KMS-11 (cell line): ENCODE data around the gene COMMD1.

ENCODE experiments used
- H2AFZ ChIP-seq: fragments of 200-600 bp; sonication (generic); 2 replicates; pipeline ENCODE4 v1.6.1; 2016; ENCODE audit warnings: antibody characterized with exemption, mixed run types, low read depth
- H3K27ac ChIP-seq: fragments of 200-600 bp; sonication (generic); 2 replicates; pipeline ENCODE4 v1.6.1; 2016; ENCODE audit warnings: mild to moderate bottlenecking, mixed run types
- H3K27me3 ChIP-seq: fragments of 200-600 bp; sonication (generic); 2 replicates; pipeline ENCODE4 v1.6.1; 2017; ENCODE audit warnings: mild to moderate bottlenecking, low read depth, mixed run types, moderate library complexity; ENCODE audit not compliant: insufficient read depth
- H3K36me3 ChIP-seq: fragments of 200-600 bp; sonication (generic); 2 replicates; pipeline ENCODE4 v1.6.1; 2017; ENCODE audit warnings: mild to moderate bottlenecking, mixed run types; ENCODE audit not compliant: insufficient read depth
- H3K4me1 ChIP-seq: fragments of 200-600 bp; sonication (generic); 2 replicates; pipeline ENCODE4 v1.6.1; 2016; ENCODE audit warnings: mild to moderate bottlenecking, low read depth, mixed run types; ENCODE audit not compliant: poor library complexity, severe bottlenecking
- H3K4me2 ChIP-seq: fragments of 200-600 bp; sonication (generic); 2 replicates; pipeline ENCODE4 v1.7.0; 2016; ENCODE audit warnings: mild to moderate bottlenecking, mixed run types
- H3K4me3 ChIP-seq: fragments of 200-600 bp; sonication (generic); IDR thresholded peaks from 2 replicates; pipeline ENCODE4 v1.6.1; 2017; ENCODE audit warnings: low read depth, low read length, mixed read lengths; ENCODE audit not compliant: insufficient read depth
- H3K79me2 ChIP-seq: fragments of 200-600 bp; sonication (generic); 2 replicates; pipeline ENCODE4 v1.6.1; 2016; ENCODE audit warnings: low read depth, mixed run types; ENCODE audit not compliant: insufficient read depth
- H3K9ac ChIP-seq: fragments of 200-600 bp; sonication (generic); 2 replicates; pipeline ENCODE4 v1.6.1; 2016; ENCODE audit warnings: mild to moderate bottlenecking, mixed run types
- H4K20me1 ChIP-seq: fragments of 200-600 bp; sonication (generic); 2 replicates; pipeline ENCODE4 v1.6.1; 2016; ENCODE audit warnings: mild to moderate bottlenecking, mixed run types; ENCODE audit not compliant: insufficient read depth
- CTCF ChIP-seq: fragments of 200-600 bp; sonication (generic); conservative IDR thresholded peaks from 2 replicates; pipeline ENCODE4 v1.6.1; 2017; ENCODE audit warnings: low read depth, mild to moderate bottlenecking, antibody characterized with exemption, low read length, moderate library complexity, mixed read lengths

Gene COMMD1

DNA sequence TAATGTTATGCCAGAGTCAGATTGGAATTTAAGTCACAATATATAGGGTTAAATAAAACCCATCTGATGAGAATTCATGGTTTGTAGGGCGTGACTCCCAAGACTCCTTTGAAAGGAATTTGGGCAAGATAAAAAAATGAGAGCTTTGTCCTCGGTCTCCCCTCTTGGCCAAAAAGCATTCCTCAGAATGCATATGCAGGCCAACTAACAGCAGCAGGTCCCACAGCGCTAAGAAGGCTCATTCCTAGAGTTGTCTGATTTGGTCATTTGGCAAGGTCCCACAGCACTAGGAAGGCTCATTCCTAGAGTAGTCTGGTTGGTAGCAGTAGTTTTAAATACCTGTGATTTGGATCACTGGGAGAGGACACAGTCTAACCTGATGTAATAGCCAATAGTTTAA lies 184.2 kb downstream of the COMMD1 start:
- H3K27me3 ChIP-seq, result no peaks in the 10 kb centered on the region

GRCh38 chr2:62091471-62091870 lies 186.0 kb downstream of the COMMD1 start:
- Histone ChIP-seq H3K79me2 (no peaks in the 10 kb centered on the region), H3K36me3 (no peaks in the 10 kb centered on the region), H3K27me3 (no peaks in the 10 kb centered on the region), H2AFZ (no peak overlapping the region), H3K27ac (no peak overlapping the region), H3K4me1 (no peaks in the 10 kb centered on the region), H4K20me1 (no peaks in the 10 kb centered on the region), H3K4me2 (no peak overlapping the region), H3K9ac (no peak overlapping the region), H3K4me3 (no peak overlapping the region)
- no peak for TF ChIP-seq CTCF

More for the DNA sequence above, 184.2 kb downstream of the COMMD1 start:
- Histone ChIP-seq H3K4me1 (no peaks in the 10 kb centered on the region), H3K9ac (no peak overlapping the region), H3K27ac (no peak overlapping the region), H3K79me2 (no peaks in the 10 kb centered on the region), H3K4me2 (no peak overlapping the region), H3K36me3 (no peaks in the 10 kb centered on the region), H3K4me3 (no peak overlapping the region), H4K20me1 (no peaks in the 10 kb centered on the region), H2AFZ (no peak overlapping the region)
- no peak for TF ChIP-seq CTCF

- Histone ChIP-seq H3K4me1 (no peaks in the 10 kb centered on the region), H3K27ac (no peak overlapping the region), H3K9ac (no peak overlapping the region), H3K4me2 (no peak overlapping the region), H4K20me1 (no peaks in the 10 kb centered on the region), H2AFZ (no peak overlapping the region), H3K4me3 (no peak overlapping the region), H3K27me3 (no peaks in the 10 kb centered on the region), H3K36me3 (no peaks in the 10 kb centered on the region), H3K79me2 (no peaks in the 10 kb centered on the region)
- no peak for TF ChIP-seq CTCF
Measured at GRCh38 chr2:62099050-62099449, 193.6 kb downstream of the COMMD1 start.

GRCh38 chr2:62099523-62100175 lies 194.2 kb downstream of the COMMD1 start:
- H2AFZ ChIP-seq, result no peak overlapping the region
- no peak overlapping the region for H3K9ac ChIP-seq
- no peak overlapping the region for H3K4me2 ChIP-seq
- no peaks in the 10 kb centered on the region for H3K27me3 ChIP-seq
- H3K4me3 ChIP-seq, result no peak overlapping the region
- no peaks in the 10 kb centered on the region for H3K36me3 ChIP-seq
- no peak overlapping the region for H3K27ac ChIP-seq
- no peaks in the 10 kb centered on the region for H3K4me1 ChIP-seq
- TF ChIP-seq CTCF, result no peak
- no peaks in the 10 kb centered on the region for H4K20me1 ChIP-seq
- H3K79me2 ChIP-seq, result no peaks in the 10 kb centered on the region
